Measurements from ENCODE around the gene ALPI.

DNA sequence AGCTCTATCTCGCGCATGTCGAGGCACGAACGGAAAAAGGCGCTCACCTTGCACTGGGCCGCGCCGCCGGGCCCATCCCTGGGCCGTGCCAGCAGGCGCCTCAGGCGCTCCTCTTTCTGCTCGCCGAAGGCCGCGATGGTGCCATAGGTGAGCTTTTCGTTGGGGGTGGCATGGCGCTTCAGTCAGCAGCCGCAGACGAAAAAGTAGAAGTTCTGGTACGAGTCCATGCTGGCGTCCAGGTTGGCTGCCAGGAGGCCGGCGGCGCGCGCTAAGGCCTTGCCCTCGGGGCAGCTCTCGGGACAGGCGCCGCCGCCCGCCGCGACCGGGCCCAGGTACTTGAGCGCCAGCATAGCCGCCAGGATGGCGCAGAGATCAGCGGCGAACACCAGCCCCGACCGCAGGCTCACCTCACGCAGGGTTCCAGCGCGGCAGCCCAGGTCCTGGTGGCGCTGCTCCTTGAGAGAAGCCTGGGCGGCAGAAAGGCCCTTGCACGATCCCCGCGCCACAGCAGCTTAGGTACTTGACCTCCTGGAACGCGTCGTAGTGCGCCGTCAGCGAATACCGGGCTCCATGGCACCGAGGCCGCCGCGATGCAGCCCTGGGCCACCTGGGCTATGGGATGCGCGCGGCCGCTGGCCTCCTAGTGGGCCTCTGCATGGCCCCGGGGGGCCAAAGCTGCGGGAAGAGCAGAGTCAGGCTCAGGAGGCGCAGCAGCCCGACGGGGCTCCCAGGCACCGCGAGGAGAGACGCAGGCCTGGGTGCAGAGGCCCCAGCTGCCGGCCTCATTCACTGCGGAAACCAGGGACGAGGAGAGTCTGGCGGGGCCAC is 36.5 kb upstream of the ALPI start:
- TF ChIP-seq, protein P1, sequence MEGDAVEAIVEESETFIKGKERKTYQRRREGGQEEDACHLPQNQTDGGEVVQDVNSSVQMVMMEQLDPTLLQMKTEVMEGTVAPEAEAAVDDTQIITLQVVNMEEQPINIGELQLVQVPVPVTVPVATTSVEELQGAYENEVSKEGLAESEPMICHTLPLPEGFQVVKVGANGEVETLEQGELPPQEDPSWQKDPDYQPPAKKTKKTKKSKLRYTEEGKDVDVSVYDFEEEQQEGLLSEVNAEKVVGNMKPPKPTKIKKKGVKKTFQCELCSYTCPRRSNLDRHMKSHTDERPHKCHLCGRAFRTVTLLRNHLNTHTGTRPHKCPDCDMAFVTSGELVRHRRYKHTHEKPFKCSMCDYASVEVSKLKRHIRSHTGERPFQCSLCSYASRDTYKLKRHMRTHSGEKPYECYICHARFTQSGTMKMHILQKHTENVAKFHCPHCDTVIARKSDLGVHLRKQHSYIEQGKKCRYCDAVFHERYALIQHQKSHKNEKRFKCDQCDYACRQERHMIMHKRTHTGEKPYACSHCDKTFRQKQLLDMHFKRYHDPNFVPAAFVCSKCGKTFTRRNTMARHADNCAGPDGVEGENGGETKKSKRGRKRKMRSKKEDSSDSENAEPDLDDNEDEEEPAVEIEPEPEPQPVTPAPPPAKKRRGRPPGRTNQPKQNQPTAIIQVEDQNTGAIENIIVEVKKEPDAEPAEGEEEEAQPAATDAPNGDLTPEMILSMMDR (IDR thresholded peaks at IDR 0.05; ENCODE audit: low read depth, low read length), result no peak
- no peak for TF ChIP-seq EZH2phosphoT487 (IDR thresholded peaks at IDR 0.05; ENCODE audit: low read depth)
